Mucosa of descending colon (tissue), 3 donors: ENCODE data around the gene SMPD4. TPM values are rescaled to one million over a fixed set of nuclear protein-coding genes. Genes with fewer than 3 reads are reported as not detected.
"Not testable (repeated sequence)": the region's sequence is repeated elsewhere in the genome, so short reads cannot be mapped to it uniquely, and the experiment has no call there.

Source experiments
- ATAC-seq: fragments of 200-7000 bp; cut with Tn5 transposase; one replicate; pipeline ENCODE4 v1.9.1; 2020; ENCODE audit warnings: mild to moderate bottlenecking, moderate library complexity
- DNase-seq, 3 donors: peaks; one replicate each; pipeline ENCODE4 v3.0.0-alpha.2; 2020
- H3K36me3 ChIP-seq: fragments of 200-600 bp; one replicate; pipeline ENCODE4 v1.8.0; 2021; ENCODE audit warnings: low read depth, mild to moderate bottlenecking
- H3K4me1 ChIP-seq: fragments of 200-600 bp; one replicate; pipeline ENCODE4 v1.8.0; 2021; ENCODE audit warnings: low read depth, mild to moderate bottlenecking
- H3K4me3 ChIP-seq: fragments of 200-600 bp; one replicate; pipeline ENCODE4 v1.8.0; 2021; ENCODE audit warnings: mild to moderate bottlenecking
- H3K9me3 ChIP-seq: fragments of 200-600 bp; one replicate; pipeline ENCODE4 v1.8.0; 2021; ENCODE audit warnings: mild to moderate bottlenecking
- intact Hi-C, 2 donors: fragments of 100-400 bp; cut with DNase I in 1 of 2; cut with micrococcal nuclease in 1 of 2; formaldehyde crosslinking; loops; one replicate each; pipeline versions ENCODE4 v1.11.0 to v1.11.1; 2022; cut with DNase I, micrococcal nuclease
- total RNA-seq, 3 donors: library from RNA; stranded (reverse); fragmentation: NEBNext Ultra II Directional in 2 of 3; extraction: Animal tissue kit (Norgen Biotek cat#: 25700) in 2 of 3; gene quantifications; one replicate each; pipeline versions ENCODE4 v1.2.1 to v1.2.4, GENCODE V29; 2021 to 2023
- TF ChIP-seq, protein P1 (sequence below): fragments of 200-600 bp; IDR thresholded peaks from one replicate; pipeline ENCODE4 v1.8.0; 2022; ENCODE audit warnings: antibody characterized with exemption, mild to moderate bottlenecking
- donor health status: DM: no; HTN: no; CAD: no; lungs with moderate emphysema.
- donor health status: DM: no; HTN: no; CAD: no.
- donor health status: DM: no; HTN: yes; CAD: no.

The SMPD4 gene
- total RNA-seq, 3 donors from 2014 or later = 37.9 to 41.5 (median 38.2) TPM

DNA sequence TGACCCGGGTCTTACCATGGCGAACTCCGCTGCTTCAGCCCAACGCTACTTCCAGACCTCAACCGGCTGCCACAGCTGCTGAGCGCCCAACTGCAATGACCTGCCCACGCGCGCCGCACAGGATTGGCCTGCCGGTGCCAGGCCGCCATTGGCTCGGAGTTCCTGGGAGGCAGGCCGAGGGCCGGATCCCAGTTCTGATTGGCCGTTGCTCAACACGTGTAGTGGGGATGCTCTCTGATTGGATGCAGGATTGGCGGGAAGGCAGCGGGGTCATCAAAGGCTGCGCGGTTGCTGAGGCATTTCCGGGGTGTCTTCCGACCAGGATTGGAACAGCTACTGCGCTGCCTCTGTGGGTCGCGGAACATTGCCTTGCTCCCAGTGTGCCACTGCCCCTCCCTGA is 16.9 kb upstream of the SMPD4 start, which contains the start of gene TUBA3E:
TSS of gene TUBA3E (minus strand) at position 97 of the 400 bp plus-strand sequence. CDS start at position 18, 79 bp downstream.
- ATAC-seq (no peak), DNase-seq (no peak)
- Histone ChIP-seq H3K4me1 (no peaks in the 10 kb centered on the region), H3K4me3 (no peak within 1 kb of the TSS), H3K36me3 (no peaks in the 10 kb centered on the region), H3K9me3 (no peaks in the 10 kb centered on the region)
- intact Hi-C loops = no loop called here
- TF ChIP-seq, protein P1, sequence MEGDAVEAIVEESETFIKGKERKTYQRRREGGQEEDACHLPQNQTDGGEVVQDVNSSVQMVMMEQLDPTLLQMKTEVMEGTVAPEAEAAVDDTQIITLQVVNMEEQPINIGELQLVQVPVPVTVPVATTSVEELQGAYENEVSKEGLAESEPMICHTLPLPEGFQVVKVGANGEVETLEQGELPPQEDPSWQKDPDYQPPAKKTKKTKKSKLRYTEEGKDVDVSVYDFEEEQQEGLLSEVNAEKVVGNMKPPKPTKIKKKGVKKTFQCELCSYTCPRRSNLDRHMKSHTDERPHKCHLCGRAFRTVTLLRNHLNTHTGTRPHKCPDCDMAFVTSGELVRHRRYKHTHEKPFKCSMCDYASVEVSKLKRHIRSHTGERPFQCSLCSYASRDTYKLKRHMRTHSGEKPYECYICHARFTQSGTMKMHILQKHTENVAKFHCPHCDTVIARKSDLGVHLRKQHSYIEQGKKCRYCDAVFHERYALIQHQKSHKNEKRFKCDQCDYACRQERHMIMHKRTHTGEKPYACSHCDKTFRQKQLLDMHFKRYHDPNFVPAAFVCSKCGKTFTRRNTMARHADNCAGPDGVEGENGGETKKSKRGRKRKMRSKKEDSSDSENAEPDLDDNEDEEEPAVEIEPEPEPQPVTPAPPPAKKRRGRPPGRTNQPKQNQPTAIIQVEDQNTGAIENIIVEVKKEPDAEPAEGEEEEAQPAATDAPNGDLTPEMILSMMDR = no peak

DNA sequence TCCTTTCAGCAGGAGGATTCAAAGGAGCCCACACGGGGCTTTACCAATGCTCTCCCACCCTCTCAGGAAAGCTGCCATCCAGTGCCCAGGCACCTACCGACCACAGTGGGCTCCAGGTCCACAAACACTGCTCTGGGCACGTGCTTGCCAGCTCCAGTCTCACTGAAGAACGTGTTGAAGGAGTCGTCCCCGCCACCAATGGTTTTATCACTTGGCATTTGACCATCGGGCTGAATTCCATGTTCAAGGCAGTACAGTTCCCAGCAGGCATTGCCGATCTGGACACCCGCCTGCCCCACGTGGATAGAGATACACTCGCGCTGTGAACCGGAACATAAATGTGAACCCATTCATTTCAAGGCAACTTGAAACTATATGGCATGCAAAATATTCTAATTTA is 14.7 kb upstream of the SMPD4 start:
- ATAC-seq, H3K9me3 ChIP-seq, H3K36me3 ChIP-seq, DNase-seq, intact Hi-C loops, H3K4me3 ChIP-seq, H3K4me1 ChIP-seq: not testable (repeated sequence)

DNA sequence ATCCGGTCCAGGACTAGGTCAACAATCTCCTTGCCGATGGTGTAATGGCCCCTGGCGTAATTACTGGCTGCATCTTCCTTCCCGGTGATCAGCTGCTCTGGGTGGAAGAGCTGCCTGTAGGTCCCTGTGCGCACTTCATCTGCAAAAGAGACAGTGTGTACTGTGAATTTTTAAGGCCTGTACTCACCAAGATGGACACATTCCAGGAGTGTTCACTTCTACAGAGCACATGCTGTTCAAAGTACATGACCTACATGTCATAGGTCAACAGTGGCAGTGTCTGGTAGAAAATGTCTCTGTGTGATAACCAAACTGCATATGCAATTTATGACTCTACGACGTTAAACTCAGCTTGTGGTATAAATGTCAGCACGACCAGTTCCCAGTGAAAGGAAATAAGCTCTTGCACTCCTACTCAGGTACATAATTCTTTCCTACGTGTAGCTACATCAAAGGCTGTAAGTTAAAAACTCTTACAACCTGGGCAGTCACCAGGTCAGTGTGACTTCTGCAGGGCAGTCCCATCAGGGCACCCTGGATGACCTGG is 13.8 kb upstream of the SMPD4 start:
- ATAC-seq, intact Hi-C loops, DNase-seq: not testable (repeated sequence)

DNA sequence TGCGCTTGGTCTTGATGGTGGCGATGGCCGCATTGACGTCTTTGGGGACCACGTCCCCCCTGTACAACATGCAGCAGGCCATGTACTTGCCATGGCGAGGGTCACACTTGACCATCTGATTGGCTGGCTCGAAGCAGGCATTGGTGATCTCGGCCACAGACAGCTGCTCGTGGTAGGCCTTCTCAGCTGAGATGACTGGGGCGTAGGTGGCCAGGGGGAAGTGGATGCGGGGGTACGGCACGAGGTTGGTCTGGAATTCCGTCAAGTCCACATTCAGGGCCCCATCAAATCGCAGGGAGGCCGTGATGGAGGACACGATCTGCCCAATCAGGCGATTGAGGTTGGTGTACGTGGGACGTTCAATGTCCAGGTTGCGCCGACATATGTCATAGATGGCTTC is 12.4 kb upstream of the SMPD4 start:
- ATAC-seq, DNase-seq, H3K9me3 ChIP-seq, H3K4me3 ChIP-seq, H3K4me1 ChIP-seq, intact Hi-C loops, H3K36me3 ChIP-seq: not testable (repeated sequence)

More for the DNA sequence above, 13.8 kb upstream of the SMPD4 start:
- not testable (repeated sequence) for H3K9me3 ChIP-seq, H3K36me3 ChIP-seq, H3K4me1 ChIP-seq, H3K4me3 ChIP-seq

DNA sequence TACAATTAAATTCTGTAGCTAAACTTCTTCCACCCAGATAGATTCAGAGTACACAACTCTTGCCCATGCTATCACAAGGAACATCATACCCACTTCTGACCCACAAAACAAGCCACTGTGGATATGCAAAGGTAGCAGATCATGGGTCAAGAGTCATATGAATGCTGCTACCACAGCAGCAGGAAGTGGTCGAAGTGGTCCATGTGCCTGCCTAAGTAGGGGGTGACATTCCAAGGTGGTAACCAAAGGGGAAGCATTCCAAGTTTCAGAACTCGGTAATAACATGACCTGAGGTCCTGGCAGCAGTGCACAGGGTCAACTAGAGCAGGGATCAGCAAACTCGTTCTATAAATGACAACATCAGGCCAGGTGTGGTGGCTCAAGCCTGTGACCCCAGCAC is 11.0 kb upstream of the SMPD4 start:
- ATAC-seq, H3K4me1 ChIP-seq, H3K9me3 ChIP-seq, H3K4me3 ChIP-seq, H3K36me3 ChIP-seq, DNase-seq, intact Hi-C loops: not testable (repeated sequence)

DNA sequence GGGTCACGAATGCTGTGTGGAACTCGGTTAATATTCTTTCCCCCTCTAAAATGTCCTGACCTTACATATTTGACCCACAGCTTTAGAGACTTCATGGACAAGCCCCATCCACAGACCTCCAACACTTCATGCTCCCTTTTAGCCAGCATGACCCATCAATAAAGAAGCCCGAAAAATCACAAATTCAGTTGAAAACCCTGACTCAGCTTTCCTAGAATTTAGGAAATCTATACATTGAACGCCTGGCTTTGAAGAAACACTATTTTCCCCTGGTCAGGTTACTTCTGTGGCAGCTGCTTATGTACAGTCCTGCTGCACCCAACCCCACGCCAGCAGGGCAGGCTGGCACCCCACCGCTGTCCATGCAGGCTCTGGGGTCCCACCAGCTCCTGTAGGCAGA is 9.9 kb upstream of the SMPD4 start:
- H3K36me3 ChIP-seq, ATAC-seq, H3K4me3 ChIP-seq, H3K9me3 ChIP-seq, intact Hi-C loops, H3K4me1 ChIP-seq, DNase-seq: not testable (repeated sequence)

DNA sequence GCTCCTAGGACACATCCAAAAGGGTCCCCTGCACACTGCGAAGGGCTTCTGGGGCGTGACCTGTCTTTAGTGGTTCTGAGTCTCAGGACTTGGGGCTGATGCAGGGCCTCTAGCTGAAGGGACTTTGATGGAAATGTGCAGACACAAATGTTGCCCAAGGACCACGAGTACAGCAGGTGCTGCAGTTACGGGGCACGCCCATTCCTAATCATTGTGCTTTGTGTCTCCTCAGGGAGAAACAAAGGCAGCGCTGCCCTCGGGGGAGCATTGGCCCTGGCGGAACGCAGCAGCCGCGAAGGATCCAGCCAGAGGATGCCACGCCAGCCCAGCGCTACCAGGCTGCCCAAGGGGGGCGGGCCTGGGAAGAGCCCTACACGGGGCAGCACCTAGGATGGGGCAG is 8.8 kb upstream of the SMPD4 start:
- ATAC-seq = no peak

DNA sequence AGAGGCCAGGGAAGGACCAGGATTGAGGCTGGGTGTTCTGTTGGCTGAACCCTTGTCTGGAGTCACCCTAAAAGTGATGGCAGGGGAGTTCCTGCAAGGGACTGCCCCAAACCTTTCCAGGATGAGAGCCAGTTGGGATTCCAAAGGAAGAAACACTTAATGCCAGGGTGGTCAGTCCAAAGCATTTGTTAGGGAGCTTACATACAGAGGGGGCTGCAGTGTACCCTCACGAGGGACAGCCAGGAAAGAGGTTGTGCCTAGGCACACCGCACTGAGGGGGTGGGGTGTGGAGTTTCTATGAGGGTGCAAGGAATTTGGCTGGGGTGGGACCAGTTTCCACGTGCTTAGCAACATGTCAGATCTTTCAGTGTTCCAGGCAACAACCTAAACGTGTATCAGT is 7.6 kb upstream of the SMPD4 start:
- not testable (repeated sequence) for ATAC-seq

More for the DNA sequence above, 8.8 kb upstream of the SMPD4 start:
- Histone ChIP-seq H3K4me3 (no peak overlapping the region), H3K36me3 (no peaks in the 10 kb centered on the region), H3K9me3 (no peaks in the 10 kb centered on the region), H3K4me1 (no peaks in the 10 kb centered on the region)
- intact Hi-C loops = no loop called here
- DNase-seq = no peak
- TF ChIP-seq, protein P1 = no peak

DNA sequence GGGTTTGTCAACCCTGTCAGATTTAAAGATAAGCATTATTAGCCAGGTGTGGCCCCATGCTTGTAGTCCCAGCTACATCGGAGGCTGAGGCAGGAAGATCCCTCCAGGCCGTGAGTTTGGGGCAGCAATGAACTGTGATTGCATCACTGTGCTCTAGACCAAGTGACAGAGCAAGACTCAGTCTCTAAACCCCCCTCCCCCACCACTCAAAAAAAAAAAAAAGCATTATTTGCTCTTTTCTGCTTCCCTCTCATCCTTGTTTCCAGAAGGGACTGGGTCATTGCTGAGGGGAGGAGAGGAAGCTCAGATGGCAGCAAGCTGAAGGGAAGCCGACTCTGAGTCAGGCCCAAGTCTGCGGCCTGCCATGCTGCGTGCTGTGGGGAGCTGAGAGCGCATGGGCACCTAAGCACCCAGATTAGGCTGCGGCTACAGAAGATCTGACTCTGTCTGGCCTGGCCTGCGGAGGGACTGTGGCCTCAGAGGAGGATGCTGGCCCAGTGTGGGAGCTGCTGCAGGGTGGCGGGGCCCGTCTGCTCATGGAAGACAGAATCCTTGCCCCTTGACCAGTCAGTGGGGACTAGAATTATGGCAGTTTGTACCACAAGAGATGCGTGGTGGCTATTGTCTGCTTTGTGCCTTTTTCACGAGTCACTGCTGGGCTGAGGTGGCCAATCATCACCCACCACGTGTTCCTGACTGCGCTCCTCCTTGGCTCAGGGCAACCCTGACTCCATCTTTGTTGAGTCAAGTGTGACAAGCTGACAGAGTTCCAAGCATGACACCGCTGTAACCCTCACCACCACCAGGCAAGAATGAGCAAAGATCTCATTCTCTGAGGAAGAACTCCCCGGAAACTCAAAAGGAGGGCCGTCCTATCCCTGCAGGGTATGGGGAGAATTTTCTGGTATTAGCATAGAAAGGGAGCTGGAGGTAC is 6.7 kb upstream of the SMPD4 start:
- intact Hi-C loops = loop anchor here (10.0 kb wide), 1 partner anchor 147 kb away; no protein-coding TSS in a partner anchor
- not testable (repeated sequence) for ATAC-seq, H3K36me3 ChIP-seq, H3K4me1 ChIP-seq, H3K4me3 ChIP-seq, H3K9me3 ChIP-seq, DNase-seq

More for the DNA sequence above, 7.6 kb upstream of the SMPD4 start:
- H3K4me3 ChIP-seq, DNase-seq, H3K4me1 ChIP-seq, H3K9me3 ChIP-seq, H3K36me3 ChIP-seq: not testable (repeated sequence)
- intact Hi-C loops = loop anchor here (10.0 kb wide), 1 partner anchor 146 kb away; no protein-coding TSS in a partner anchor
